Measurements from ENCODE around the gene PCK1.
"Not testable (repeated sequence)": the region's sequence is repeated elsewhere in the genome, so short reads cannot be mapped to it uniquely, and the experiment has no call there.

GRCh38 chr20:57511709-57512108 is 49.2 kb upstream of the PCK1 start:
- TF ChIP-seq, protein P1, sequence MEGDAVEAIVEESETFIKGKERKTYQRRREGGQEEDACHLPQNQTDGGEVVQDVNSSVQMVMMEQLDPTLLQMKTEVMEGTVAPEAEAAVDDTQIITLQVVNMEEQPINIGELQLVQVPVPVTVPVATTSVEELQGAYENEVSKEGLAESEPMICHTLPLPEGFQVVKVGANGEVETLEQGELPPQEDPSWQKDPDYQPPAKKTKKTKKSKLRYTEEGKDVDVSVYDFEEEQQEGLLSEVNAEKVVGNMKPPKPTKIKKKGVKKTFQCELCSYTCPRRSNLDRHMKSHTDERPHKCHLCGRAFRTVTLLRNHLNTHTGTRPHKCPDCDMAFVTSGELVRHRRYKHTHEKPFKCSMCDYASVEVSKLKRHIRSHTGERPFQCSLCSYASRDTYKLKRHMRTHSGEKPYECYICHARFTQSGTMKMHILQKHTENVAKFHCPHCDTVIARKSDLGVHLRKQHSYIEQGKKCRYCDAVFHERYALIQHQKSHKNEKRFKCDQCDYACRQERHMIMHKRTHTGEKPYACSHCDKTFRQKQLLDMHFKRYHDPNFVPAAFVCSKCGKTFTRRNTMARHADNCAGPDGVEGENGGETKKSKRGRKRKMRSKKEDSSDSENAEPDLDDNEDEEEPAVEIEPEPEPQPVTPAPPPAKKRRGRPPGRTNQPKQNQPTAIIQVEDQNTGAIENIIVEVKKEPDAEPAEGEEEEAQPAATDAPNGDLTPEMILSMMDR (IDR thresholded peaks at IDR 0.05; ENCODE audit: low read depth, low read length, poor library complexity, severe bottlenecking), result not testable (repeated sequence)
- TF ChIP-seq EZH2phosphoT487 (IDR thresholded peaks at IDR 0.05; ENCODE audit: borderline replicate concordance, low read length), result not testable (repeated sequence)

All from DOHH2 (cell line).